H1 (cell line): ENCODE results near the gene SLC22A31. TPM values are rescaled to one million over a fixed set of nuclear protein-coding genes. Genes with fewer than 3 reads are reported as not detected.

Experiments used
- GTF2F1 ChIP-seq: IDR thresholded peaks from 2 replicates; pipeline ENCODE4 v1.6.1; 2012; ENCODE audit warnings: low read depth, low read length, improper control_type of control experiment, borderline replicate concordance
- TBP ChIP-seq: IDR thresholded peaks from 2 replicates; pipeline ENCODE4 v1.6.1; 2011; ENCODE audit warnings: low read depth, low read length, improper control_type of control experiment
- polyA plus RNA-seq, 7 experiments: library from polyadenylated mRNA; depleted of rRNA in 3 of 7; stranded (reverse) in 5 of 7; unstranded in 2 of 7; fragments of >200 nt in 5 of 7; fragments of 200-250 nt in 2 of 7; gene quantifications; 1 replicate in 5 of 7; 2 replicates in 1 of 7; 4 replicates in 1 of 7; pipeline versions ENCODE4 v1.2.1 to v1.2.3, GENCODE V29; 2011 to 2013; ENCODE audit warnings: missing spikeins in 2 of 7, mixed read lengths in 2 of 7
- total RNA-seq: library from RNA; stranded (reverse); fragmentation: NEBNext Ultra II Directional; extraction: Animal tissue kit (Norgen Biotek cat#: 25700); gene quantifications from 2 replicates; pipeline ENCODE4 v1.2.1, GENCODE V29; 2021
- TF ChIP-seq, protein P1 (sequence below): IDR thresholded peaks from 2 replicates; pipeline ENCODE4 v1.6.1; 2012; ENCODE audit warnings: inconsistent platforms

The SLC22A31 gene
- total and polyA plus RNA-seq, 2 of the 8 experiments (the other 6 are each of a cell fraction or from before 2014, with no cell fraction given) = 7.7 to 10.6 TPM

GRCh38 chr16:89159066-89159849 is 41.1 kb downstream of the SLC22A31 start (continued):
- TF ChIP-seq GTF2F1 (no peak), TBP (no peak)
- TF ChIP-seq, protein P1, sequence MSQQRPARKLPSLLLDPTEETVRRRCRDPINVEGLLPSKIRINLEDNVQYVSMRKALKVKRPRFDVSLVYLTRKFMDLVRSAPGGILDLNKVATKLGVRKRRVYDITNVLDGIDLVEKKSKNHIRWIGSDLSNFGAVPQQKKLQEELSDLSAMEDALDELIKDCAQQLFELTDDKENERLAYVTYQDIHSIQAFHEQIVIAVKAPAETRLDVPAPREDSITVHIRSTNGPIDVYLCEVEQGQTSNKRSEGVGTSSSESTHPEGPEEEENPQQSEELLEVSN = no peak
